Activated CD8-positive, alpha-beta memory T cell treated with anti-CD3 and anti-CD28 coated beads, Interleukin-2, amount 50 U/mL, for 24 hours (primary cell): Measurements from ENCODE around the gene YPEL2.
"Not testable (repeated sequence)": the region's sequence is repeated elsewhere in the genome, so short reads cannot be mapped to it uniquely, and the experiment has no call there.

Experiments used
- DNase-seq: peaks from one replicate; pipeline ENCODE4 v3.0.0-alpha.2; 2020; ENCODE audit errors: extremely low read depth

Gene YPEL2

GRCh38 chr17:59405944-59406705 is 74.7 kb downstream of the YPEL2 start:
- no peak for DNase-seq

DNA sequence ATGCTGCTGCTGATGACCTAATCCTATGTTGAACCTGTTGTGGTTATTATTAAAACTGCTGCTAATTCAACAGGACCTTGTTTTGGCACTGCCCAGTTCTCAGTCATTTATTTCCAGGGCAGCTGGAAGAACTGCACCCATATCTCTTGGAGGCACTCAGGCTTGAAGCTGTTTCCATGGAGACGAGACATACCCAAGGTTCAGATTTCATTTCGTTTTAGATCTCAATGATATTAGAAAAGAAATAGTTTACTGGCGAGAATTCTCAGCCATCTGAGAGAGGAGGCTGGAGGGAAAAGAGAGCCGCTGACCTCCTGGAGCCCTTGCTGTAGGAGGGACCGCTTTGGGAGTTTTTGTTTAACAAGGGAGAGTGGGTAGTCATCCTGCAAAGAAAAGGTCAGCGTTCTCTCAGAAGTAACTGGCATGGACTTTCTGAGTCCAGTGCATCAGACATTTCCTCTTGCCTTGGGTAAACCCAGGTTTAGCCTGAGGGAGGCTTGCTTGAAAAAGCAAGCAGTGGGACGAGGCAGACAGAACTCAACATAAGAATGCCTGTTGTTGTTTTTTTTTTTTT is 75.4 kb downstream of the YPEL2 start:
- DNase-seq: no peak

DNA sequence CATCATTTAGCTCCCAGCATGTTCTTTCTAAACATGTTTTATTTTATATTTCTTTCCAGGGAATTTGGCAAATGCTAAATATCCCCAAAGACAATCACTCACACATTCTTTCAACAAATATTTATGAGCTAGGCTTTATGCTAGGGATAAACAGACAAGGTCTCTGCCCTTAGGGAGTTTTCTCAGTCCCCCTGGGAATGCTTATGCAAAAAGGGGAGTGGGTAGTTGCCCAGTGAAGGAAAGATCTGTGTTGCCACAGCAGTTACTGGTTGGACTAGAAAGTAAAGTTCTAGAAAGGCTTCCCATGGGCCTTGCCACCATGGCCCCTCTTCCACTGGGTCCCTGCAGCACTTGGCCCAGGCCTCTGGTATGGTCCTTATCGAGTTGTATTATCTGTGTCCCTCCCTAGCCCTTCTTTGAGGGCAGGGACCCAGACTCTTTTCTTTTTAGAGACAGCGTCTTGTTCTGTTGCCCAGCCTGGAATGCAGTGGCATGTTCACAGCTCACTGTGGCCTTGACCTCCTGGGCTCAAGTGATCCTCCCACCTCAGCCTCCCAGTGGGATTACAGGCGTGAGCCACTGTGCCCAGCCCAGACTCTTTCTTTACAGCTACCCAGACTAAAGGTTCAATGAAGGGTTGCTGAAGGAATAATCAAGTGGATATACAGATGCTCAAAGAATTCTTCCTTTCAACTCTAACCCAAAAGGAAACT is 78.0 kb downstream of the YPEL2 start:
- no peak for DNase-seq

- no peak for DNase-seq
Measured at GRCh38 chr17:59410049-59410437, 78.6 kb downstream of the YPEL2 start.

GRCh38 chr17:59412431-59412830 is 81.0 kb downstream of the YPEL2 start:
- not testable (repeated sequence) for DNase-seq

DNA sequence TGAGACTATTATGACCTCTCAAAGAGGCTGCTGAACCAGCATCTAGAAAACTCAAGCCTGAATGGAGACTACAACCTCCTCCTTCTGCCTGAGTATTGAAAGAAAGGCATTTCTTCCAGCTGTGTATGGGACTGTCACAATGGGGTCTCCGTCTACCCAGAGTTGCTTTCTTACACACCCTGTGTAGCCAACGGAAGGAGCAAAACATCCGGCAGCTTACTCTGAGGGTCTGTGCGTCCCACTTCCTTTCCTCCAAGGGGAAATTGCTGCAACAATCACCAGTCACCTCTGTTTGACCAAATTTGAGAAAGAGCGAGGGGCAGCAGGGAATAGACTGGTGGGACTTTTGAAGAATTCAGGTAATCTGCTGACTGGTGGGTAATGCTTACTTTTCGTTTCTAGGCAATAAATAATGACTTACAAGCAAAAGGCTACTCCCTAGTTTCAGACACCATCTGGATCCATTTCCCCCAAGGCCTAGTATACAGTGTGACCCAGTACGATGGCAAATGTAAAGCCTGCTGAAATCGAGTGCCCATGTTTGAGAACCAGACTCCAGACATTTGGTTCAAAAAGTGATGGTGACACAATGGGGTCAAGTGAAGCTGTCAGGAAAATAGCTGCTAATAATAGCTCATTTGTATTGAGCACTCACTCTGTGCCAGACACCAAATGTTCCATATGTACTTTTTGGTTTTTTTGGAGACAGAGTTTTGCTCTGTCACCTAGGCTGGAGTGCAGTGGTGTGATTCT is 81.7 kb downstream of the YPEL2 start:
- no peak for DNase-seq

GRCh38 chr17:59415397-59415796 is 83.9 kb downstream of the YPEL2 start:
- DNase-seq: no peak

DNA sequence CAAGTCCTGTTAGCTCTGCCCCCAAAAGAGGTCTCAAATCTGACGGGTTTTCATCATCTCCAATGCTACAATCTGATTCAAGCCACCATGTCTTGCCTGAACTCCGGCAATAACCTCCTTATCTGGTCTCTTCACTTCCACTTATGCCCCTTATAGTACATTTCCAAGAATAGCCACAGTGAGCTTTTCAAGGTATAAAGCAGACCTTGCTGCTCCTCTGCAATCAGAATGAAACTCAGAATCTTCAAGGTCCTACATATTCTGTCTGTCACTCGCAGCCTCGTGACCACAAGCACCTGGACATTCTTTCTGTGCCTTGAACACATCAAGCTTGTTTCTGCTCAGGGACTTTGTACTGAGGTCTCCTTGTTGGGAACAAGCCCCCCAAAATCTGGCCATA is 84.7 kb downstream of the YPEL2 start:
- no peak for DNase-seq

GRCh38 chr17:59417452-59417851 is 86.0 kb downstream of the YPEL2 start:
- DNase-seq: no peak

DNA sequence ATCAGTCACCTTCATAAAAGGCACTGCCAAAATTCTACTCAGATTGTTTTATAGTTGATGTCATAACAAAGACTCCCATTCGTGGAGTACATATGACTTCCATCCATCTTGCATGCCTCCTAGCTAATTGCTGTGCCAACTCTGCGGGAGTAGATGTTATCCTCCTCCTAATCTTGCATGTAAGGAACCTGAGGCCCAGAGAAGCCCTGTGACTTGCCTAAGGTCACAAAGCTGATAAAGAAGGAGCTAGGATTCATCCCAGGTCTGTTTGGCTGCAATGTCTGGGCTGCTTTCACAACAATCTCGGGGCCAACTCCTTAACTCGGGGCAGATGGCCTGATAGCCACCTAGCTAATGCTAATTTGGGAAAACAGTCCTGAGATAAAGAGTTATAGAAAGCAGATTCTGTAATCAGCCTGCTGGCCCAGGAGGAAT is 87.3 kb downstream of the YPEL2 start:
- no peak for DNase-seq

GRCh38 chr17:59420901-59421300 is 89.4 kb downstream of the YPEL2 start:
- DNase-seq: no peak

GRCh38 chr17:59421722-59422121 is 90.3 kb downstream of the YPEL2 start:
- no peak for DNase-seq

DNA sequence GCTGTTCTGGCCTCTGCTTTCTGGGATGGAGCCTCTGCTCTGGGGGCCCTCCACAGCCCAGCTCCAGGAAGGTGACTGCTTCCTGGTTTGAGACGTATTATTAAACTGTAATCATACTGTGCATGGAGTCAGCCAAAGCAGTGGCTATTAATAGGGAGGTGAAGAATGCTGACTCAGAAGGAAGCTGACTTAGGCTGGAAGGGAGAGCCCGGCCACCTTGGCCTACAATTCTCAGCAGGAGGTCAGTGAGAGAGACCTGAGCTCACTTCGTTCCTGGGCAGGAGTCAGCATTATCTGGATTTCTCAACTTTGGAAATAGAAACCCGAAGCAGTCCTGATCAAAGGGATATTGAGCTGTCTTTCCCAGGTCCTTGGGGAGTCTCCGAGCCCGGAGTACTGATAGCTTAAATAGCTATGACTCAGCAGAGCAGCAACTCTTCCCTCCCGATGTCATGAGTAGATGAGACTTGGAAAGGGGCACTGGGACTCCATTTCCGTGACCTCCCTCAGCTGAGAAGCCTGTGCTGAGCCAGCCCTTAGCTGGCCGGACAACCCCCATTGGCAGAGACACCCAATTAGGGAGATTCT is 91.8 kb downstream of the YPEL2 start:
- no peak for DNase-seq

DNA sequence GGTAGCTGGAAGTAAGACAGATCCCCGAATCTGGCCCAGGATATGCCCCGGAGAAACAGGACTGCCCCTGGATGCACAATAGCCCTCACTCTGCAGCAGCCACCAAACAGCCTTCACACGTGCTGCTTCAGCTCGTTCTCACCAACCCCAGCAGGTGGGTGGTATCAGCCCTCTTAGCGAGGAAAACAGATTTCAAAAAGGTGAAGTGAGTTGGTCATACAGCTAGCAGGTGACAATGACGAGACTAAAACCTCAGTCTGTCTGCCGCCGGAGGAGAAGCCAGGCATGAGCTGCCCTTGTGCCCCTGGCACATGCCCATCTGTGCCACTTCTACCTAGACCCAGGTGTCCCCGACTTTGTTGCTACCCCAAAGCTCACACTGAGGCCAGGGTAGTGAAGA is 92.4 kb downstream of the YPEL2 start:
- no peak for DNase-seq

DNA sequence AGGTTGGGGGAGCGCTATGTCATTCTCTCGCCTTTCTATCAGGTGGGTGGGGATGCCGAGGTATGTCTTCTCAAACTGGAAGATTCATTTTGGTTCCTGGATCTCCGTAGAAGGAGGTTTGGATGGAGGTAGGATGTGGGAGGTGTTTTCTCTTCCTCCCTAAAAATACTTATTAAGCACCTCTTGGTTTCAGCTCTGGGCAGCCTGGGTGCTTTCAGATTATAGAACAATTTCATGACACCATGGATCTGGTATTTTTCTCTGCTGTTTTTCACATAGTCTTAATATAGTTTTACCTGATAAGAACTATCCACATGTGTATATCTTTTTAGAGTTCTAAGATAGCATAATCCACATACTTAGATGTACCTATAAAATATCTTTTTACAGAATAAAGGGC is 92.9 kb downstream of the YPEL2 start:
- DNase-seq: no peak

GRCh38 chr17:59425085-59425931 is 93.9 kb downstream of the YPEL2 start:
- DNase-seq: no peak

GRCh38 chr17:59426031-59426430 is 94.6 kb downstream of the YPEL2 start:
- DNase-seq: no peak

DNA sequence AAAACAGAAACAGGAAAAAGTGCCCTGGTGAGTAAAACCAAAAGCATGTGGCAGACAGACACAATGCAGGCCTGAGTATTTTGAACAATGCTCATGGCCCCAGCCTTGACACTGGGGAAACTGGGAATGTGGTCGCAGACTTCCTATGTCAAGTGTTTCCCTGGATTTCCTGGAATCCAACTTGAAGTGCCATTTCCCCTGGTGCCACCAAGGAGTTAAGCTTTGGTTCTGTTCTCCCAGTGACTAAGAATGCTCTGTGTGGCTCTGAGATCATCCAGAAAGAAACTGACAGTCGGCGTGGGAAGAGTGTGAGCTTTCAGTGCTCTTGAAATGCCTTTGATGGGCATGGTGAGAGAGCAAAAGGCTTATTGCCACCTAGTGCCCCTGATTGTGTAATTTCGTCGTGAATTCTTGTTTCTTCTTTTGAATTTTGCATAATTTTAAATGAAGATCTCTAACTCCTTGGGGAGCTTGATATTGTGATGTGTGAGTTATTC is 96.0 kb downstream of the YPEL2 start:
- peak; percentile 23 for DNase-seq

GRCh38 chr17:59427996-59428395 is 96.5 kb downstream of the YPEL2 start:
- DNase-seq: no peak

DNA sequence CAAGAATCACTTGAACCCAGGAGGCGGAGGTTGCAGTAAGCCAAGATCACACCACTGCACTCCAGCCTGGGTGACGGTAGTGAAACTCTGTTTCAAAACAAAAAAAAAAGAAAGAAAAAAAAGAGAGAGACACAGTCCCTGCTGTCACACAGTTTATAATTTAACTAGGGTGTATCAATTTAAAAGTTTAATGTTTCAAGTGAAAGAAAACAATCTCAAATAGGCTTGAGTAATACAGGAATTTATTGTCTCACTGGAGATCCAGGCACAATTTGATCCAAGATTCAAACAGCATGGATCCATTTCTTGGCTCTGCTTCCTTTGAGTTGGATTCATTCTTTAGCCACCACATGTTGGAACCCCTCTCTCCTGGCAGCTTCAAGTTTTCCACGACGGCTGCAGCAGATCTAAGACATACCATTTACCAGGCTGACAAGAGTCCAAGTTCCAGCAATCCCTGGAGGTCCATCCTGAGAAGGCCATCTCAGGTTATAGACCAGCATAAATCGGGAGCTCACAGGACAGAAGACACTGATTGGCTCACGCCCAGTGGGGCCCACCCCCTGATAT is 97.5 kb downstream of the YPEL2 start:
- DNase-seq: no peak
